Uterus (tissue), 2 donors: ENCODE measurements around the gene IRS2.

Experiments used
- CTCF ChIP-seq, 4 experiments: fragments of 200-600 bp in 2 of 4; fragments of 450-650 bp in 2 of 4; sonication (generic) in 2 of 4; IDR thresholded peaks; one replicate each; pipeline ENCODE4 v1.5.1; 2016 to 2019; ENCODE audit warnings: antibody characterized with exemption in 4 of 4, mild to moderate bottlenecking in 2 of 4, moderate library complexity in 1 of 4
- POLR2A ChIP-seq, 2 donors: fragments of 450-650 bp; IDR thresholded peaks; one replicate each; pipeline ENCODE4 v1.6.1; 2016; ENCODE audit warnings: antibody characterized with exemption in 2 of 2, mild to moderate bottlenecking in 1 of 2, moderate library complexity in 1 of 2

GRCh38 chr13:109748677-109749076 lies 37.7 kb downstream of the IRS2 start:
- no peak for TF ChIP-seq CTCF (IDR thresholded peaks at IDR 0.05)
- no peak for TF ChIP-seq POLR2A (IDR thresholded peaks at IDR 0.05)
